WTC11 (cell line): ENCODE data around the gene KRTAP9-2. TPM values are rescaled to one million over a fixed set of nuclear protein-coding genes. Genes with fewer than 3 reads are reported as not detected.
"Not testable (repeated sequence)": the region's sequence is repeated elsewhere in the genome, so short reads cannot be mapped to it uniquely, and the experiment has no call there.

Experiments
- ATAC-seq: fragments of 200-7000 bp; cut with Tn5 transposase; 2 replicates; pipeline ENCODE4 v1.10.0; 2021; ENCODE audit warnings: mild to moderate bottlenecking, moderate library complexity
- CTCF ChIA-PET: fragments of 300-600 bp; sonication (Branson Sonifier 250); formaldehyde crosslinking; loops from one replicate; lab custom pipeline; 2021; ENCODE audit warnings: antibody characterized with exemption; lab: Charles Lee
- POLR2A ChIA-PET: fragments of 350-600 bp; sonication (Branson Sonifier 250); formaldehyde crosslinking; loops from one replicate; lab custom pipeline; 2021; ENCODE audit warnings: antibody characterized with exemption; lab: Charles Lee
- DNase-seq: peaks from one replicate; pipeline ENCODE4 v3.0.0; 2021; ENCODE audit warnings: low spot score
- H3K27ac Mint-ChIP-seq: 2 replicates; pipeline ENCODE4 v1.8.0; 2021; ENCODE audit warnings: mixed read lengths
- H3K27me3 Mint-ChIP-seq: 2 replicates; pipeline ENCODE4 v1.8.0; 2021; ENCODE audit warnings: low read depth, mild to moderate bottlenecking, moderate library complexity, mixed read lengths
- H3K36me3 Mint-ChIP-seq: 2 replicates; pipeline ENCODE4 v1.8.0; 2021; ENCODE audit warnings: mixed read lengths
- H3K4me1 Mint-ChIP-seq: 2 replicates; pipeline ENCODE4 v1.8.0; 2022; ENCODE audit warnings: mixed read lengths
- H3K4me3 Mint-ChIP-seq: 2 replicates; pipeline ENCODE4 v1.8.0; 2021; ENCODE audit warnings: mild to moderate bottlenecking, moderate library complexity, mixed read lengths
- H3K9me3 Mint-ChIP-seq: 2 replicates; pipeline ENCODE4 v1.8.0; 2021; ENCODE audit warnings: mixed read lengths
- CREM ChIP-seq: sonication (generic); formaldehyde crosslinking; IDR thresholded peaks from 2 replicates; pipeline ENCODE4 v1.8.1; 2022; ENCODE audit warnings: mild to moderate bottlenecking, missing genetic modification reagents, moderate library complexity
- ELF4 ChIP-seq: sonication (generic); formaldehyde crosslinking; IDR thresholded peaks from 2 replicates; pipeline ENCODE4 v1.8.1; 2022; ENCODE audit warnings: low read depth, mild to moderate bottlenecking, moderate library complexity, missing genetic modification reagents
- NFE2L1 ChIP-seq: sonication (generic); formaldehyde crosslinking; IDR thresholded peaks from 2 replicates; pipeline ENCODE4 v1.8.1; 2023; ENCODE audit warnings: missing genetic modification reagents
- NR1H2 ChIP-seq: sonication (generic); formaldehyde crosslinking; IDR thresholded peaks from 2 replicates; pipeline ENCODE4 v1.9.0; 2021; ENCODE audit warnings: mild to moderate bottlenecking, moderate library complexity, missing genetic modification reagents
- NR2C2 ChIP-seq: sonication (generic); formaldehyde crosslinking; IDR thresholded peaks from 2 replicates; pipeline ENCODE4 v1.8.0; 2022; ENCODE audit warnings: mild to moderate bottlenecking, missing genetic modification reagents
- PRRX2 ChIP-seq: fragments of 250-450 bp; sonication (Bioruptor Pico); IDR thresholded peaks from 2 replicates; pipeline ENCODE4 v1.8.0; 2021; ENCODE audit warnings: mild to moderate bottlenecking
- TCF7 ChIP-seq: sonication (generic); formaldehyde crosslinking; IDR thresholded peaks from 2 replicates; pipeline ENCODE4 v1.8.0; 2022; ENCODE audit warnings: mild to moderate bottlenecking, low read depth, missing genetic modification reagents, moderate library complexity
- total RNA-seq: library from RNA; stranded (reverse); gene quantifications from 3 replicates; pipeline ENCODE4 v1.2.3, GENCODE V29; 2021
- TF ChIP-seq, protein P1 (sequence below): sonication (generic); formaldehyde crosslinking; IDR thresholded peaks from 2 replicates; pipeline ENCODE4 v1.8.1; 2022; ENCODE audit warnings: mild to moderate bottlenecking, missing genetic modification reagents, moderate library complexity, borderline replicate concordance
- TF ChIP-seq, protein P2 (sequence below): sonication (generic); formaldehyde crosslinking; IDR thresholded peaks from 2 replicates; pipeline ENCODE4 v1.8.0; 2022; ENCODE audit warnings: mild to moderate bottlenecking, missing genetic modification reagents
- TF ChIP-seq, protein P3 (sequence below): sonication (generic); formaldehyde crosslinking; IDR thresholded peaks from 2 replicates; pipeline ENCODE4 v1.8.0; 2023; ENCODE audit warnings: missing genetic modification reagents, mild to moderate bottlenecking, borderline replicate concordance
- TF ChIP-seq, protein P4 (sequence below): sonication (generic); formaldehyde crosslinking; IDR thresholded peaks from 2 replicates; pipeline ENCODE4 v1.8.0; 2022; ENCODE audit warnings: mild to moderate bottlenecking, missing genetic modification reagents

Gene KRTAP9-2
- total RNA-seq, 1 experiment from 2014 or later, result not detected

DNA sequence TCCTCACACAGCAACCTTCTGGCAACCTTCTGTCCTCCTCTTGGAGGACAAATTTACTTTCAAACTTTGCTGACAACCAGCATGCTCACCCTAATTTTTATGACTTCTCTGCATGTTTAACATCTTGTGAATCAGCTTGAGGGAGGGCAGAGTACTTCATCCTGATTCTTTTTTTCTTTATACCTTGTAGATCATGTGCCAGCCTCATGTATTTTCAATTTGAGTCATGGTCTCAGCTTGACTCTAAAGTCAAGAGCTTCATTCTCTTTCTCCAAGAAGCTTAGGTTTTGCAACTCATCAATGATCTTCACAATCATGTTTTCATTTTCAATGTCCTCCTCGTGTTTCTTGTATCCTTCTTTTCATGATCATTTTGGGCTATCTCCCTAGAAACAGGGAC, 45.4 kb downstream of the KRTAP9-2 start:
- H3K36me3 Mint-ChIP-seq, result no peaks in the 10 kb centered on the region
- no peak for DNase-seq
- TF ChIP-seq TCF7 (CRISPR knock-in tag) (no peak), NR2C2 (no peak), PRRX2 (CRISPR knock-in tag) (no peak), CREM (no peak), NR1H2 (CRISPR knock-in tag) (no peak), NFE2L1 (CRISPR knock-in tag) (no peak), ELF4 (CRISPR knock-in tag) (no peak)
- TF ChIP-seq, protein P1, sequence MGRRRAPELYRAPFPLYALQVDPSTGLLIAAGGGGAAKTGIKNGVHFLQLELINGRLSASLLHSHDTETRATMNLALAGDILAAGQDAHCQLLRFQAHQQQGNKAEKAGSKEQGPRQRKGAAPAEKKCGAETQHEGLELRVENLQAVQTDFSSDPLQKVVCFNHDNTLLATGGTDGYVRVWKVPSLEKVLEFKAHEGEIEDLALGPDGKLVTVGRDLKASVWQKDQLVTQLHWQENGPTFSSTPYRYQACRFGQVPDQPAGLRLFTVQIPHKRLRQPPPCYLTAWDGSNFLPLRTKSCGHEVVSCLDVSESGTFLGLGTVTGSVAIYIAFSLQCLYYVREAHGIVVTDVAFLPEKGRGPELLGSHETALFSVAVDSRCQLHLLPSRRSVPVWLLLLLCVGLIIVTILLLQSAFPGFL, result no peak
- TF ChIP-seq, protein P2, sequence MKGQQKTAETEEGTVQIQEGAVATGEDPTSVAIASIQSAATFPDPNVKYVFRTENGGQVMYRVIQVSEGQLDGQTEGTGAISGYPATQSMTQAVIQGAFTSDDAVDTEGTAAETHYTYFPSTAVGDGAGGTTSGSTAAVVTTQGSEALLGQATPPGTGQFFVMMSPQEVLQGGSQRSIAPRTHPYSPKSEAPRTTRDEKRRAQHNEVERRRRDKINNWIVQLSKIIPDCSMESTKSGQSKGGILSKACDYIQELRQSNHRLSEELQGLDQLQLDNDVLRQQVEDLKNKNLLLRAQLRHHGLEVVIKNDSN (CRISPR knock-in tag), result no peak
- TF ChIP-seq, protein P3, sequence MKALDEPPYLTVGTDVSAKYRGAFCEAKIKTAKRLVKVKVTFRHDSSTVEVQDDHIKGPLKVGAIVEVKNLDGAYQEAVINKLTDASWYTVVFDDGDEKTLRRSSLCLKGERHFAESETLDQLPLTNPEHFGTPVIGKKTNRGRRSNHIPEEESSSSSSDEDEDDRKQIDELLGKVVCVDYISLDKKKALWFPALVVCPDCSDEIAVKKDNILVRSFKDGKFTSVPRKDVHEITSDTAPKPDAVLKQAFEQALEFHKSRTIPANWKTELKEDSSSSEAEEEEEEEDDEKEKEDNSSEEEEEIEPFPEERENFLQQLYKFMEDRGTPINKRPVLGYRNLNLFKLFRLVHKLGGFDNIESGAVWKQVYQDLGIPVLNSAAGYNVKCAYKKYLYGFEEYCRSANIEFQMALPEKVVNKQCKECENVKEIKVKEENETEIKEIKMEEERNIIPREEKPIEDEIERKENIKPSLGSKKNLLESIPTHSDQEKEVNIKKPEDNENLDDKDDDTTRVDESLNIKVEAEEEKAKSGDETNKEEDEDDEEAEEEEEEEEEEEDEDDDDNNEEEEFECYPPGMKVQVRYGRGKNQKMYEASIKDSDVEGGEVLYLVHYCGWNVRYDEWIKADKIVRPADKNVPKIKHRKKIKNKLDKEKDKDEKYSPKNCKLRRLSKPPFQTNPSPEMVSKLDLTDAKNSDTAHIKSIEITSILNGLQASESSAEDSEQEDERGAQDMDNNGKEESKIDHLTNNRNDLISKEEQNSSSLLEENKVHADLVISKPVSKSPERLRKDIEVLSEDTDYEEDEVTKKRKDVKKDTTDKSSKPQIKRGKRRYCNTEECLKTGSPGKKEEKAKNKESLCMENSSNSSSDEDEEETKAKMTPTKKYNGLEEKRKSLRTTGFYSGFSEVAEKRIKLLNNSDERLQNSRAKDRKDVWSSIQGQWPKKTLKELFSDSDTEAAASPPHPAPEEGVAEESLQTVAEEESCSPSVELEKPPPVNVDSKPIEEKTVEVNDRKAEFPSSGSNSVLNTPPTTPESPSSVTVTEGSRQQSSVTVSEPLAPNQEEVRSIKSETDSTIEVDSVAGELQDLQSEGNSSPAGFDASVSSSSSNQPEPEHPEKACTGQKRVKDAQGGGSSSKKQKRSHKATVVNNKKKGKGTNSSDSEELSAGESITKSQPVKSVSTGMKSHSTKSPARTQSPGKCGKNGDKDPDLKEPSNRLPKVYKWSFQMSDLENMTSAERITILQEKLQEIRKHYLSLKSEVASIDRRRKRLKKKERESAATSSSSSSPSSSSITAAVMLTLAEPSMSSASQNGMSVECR (CRISPR knock-in tag), result no peak
- TF ChIP-seq, protein P4, sequence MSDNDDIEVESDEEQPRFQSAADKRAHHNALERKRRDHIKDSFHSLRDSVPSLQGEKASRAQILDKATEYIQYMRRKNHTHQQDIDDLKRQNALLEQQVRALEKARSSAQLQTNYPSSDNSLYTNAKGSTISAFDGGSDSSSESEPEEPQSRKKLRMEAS (CRISPR knock-in tag), result no peak
- H3K27me3 Mint-ChIP-seq, result no peaks in the 10 kb centered on the region
- H3K4me1 Mint-ChIP-seq, result peaks cover 8% of the 10 kb centered on the region; the same call in 1 of the 2 replicates
- no peak for ATAC-seq
- CTCF ChIA-PET, result no interaction called here
- no peaks in the 10 kb centered on the region for H3K9me3 Mint-ChIP-seq
- H3K27ac Mint-ChIP-seq, result no peak overlapping the region
- H3K4me3 Mint-ChIP-seq, result no peak overlapping the region
- POLR2A ChIA-PET, result no interaction called here

DNA sequence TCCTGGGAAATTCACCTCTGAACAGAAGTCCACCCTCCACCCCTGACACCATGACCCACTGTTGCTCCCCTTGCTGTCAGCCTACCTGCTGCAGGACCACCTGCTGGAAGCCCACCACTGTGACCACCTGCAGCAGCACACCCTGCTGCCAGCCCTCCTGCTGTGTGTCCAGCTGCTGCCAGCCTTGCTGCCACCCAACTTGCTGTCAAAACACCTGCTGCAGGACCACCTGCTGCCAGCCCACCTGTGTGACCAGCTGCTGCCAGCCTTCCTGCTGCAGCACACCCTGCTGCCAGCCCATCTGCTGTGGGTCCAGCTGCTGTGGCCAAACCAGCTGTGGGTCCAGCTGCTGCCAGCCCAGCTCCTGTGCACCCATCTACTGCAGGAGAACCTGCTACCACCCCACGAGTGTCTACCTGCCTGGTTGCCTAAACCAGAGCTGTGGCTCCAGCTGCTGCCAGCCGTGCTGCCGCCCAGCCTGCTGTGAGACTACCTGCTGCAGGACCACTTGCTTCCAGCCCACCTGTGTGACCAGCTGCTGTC, 49.3 kb downstream of the KRTAP9-2 start, which contains the start of gene KRTAP9-7:
Gene KRTAP9-7, plus strand, starts transcription at position 51 of the 543 bp plus-strand sequence. Its CDS starts 0 bp downstream, at position 51.
- H3K4me1 Mint-ChIP-seq, H3K27me3 Mint-ChIP-seq, ATAC-seq, H3K27ac Mint-ChIP-seq, POLR2A ChIA-PET, H3K36me3 Mint-ChIP-seq, H3K4me3 Mint-ChIP-seq, DNase-seq: not testable (repeated sequence)
- H3K9me3 Mint-ChIP-seq, result peaks cover 10% of the 10 kb centered on the region
- CTCF ChIA-PET, result interaction anchor here (1.3 kb wide), 1 partner anchor 47 kb away, joined by 3 read pairs; no protein-coding TSS in a partner anchor

Other genes starting within 250 kb of the KRTAP9-2 start
- not detected in 3 replicates for gene KRT40, start 242.3 kb upstream of the KRTAP9-2 start, total RNA-seq
- not detected in 3 replicates for gene KRTAP3-3, start 232.5 kb upstream of the KRTAP9-2 start, total RNA-seq
- gene KRTAP3-2, start 226.7 kb upstream of the KRTAP9-2 start, total RNA-seq, result not detected in 3 replicates
- not detected in 3 replicates for gene KRTAP3-1, start 217.5 kb upstream of the KRTAP9-2 start, total RNA-seq
- not detected in 3 replicates for gene KRTAP1-5, start 199.4 kb upstream of the KRTAP9-2 start, total RNA-seq
- not detected in 3 replicates for gene KRTAP1-4, start 196.5 kb upstream of the KRTAP9-2 start, total RNA-seq
- gene KRTAP1-3, start 191.8 kb upstream of the KRTAP9-2 start, total RNA-seq, result not detected in 3 replicates
- not detected in 3 replicates for gene KRTAP1-1, start 185.2 kb upstream of the KRTAP9-2 start, total RNA-seq
- not detected in 3 replicates for gene KRTAP2-1, start 179.3 kb upstream of the KRTAP9-2 start, total RNA-seq
- gene KRTAP2-2, start 171.4 kb upstream of the KRTAP9-2 start, total RNA-seq, result not detected in 3 replicates
- not detected in 3 replicates for gene KRTAP2-3, start 166.5 kb upstream of the KRTAP9-2 start, total RNA-seq
- gene KRTAP2-4, start 160.8 kb upstream of the KRTAP9-2 start, total RNA-seq, result not detected in 3 replicates
- not detected in 3 replicates for gene KRTAP4-7, start 142.5 kb upstream of the KRTAP9-2 start, total RNA-seq
- not detected in 3 replicates for gene KRTAP4-8, start 128.5 kb upstream of the KRTAP9-2 start, total RNA-seq
- gene KRTAP4-16, start 124.4 kb upstream of the KRTAP9-2 start, total RNA-seq, result not detected in 3 replicates
- gene KRTAP4-9, start 121.3 kb upstream of the KRTAP9-2 start, total RNA-seq, result not detected in 3 replicates
- not detected in 3 replicates for gene KRTAP4-11, start 108.3 kb upstream of the KRTAP9-2 start, total RNA-seq
- not detected in 3 replicates for gene KRTAP4-12, start 102.5 kb upstream of the KRTAP9-2 start, total RNA-seq
- gene KRTAP4-6, start 86.1 kb upstream of the KRTAP9-2 start, total RNA-seq, result not detected in 3 replicates
- gene KRTAP4-5, start 76.8 kb upstream of the KRTAP9-2 start, total RNA-seq, result not detected in 3 replicates
- not detected in 3 replicates for gene KRTAP4-4, start 65.9 kb upstream of the KRTAP9-2 start, total RNA-seq
- not detected in 3 replicates for gene KRTAP4-3, start 58.4 kb upstream of the KRTAP9-2 start, total RNA-seq
- not detected in 3 replicates for gene KRTAP4-2, start 48.4 kb upstream of the KRTAP9-2 start, total RNA-seq
- not detected in 3 replicates for gene KRTAP4-1, start 41.7 kb upstream of the KRTAP9-2 start, total RNA-seq
- gene KRTAP9-1, start 36.8 kb upstream of the KRTAP9-2 start, total RNA-seq, result not detected in 3 replicates
- gene KRTAP9-3, start 5.8 kb downstream of the KRTAP9-2 start, total RNA-seq, result not detected in 3 replicates
- not detected in 3 replicates for gene KRTAP9-8, start 11.4 kb downstream of the KRTAP9-2 start, total RNA-seq
- gene KRTAP9-4, start 23.0 kb downstream of the KRTAP9-2 start, total RNA-seq, result not detected in 3 replicates
- gene KRTAP9-9, start 28.7 kb downstream of the KRTAP9-2 start, total RNA-seq, result not detected in 3 replicates
- gene KRTAP9-6, start 38.7 kb downstream of the KRTAP9-2 start, total RNA-seq, result not detected in 3 replicates
- gene KRTAP9-7, start 49.0 kb downstream of the KRTAP9-2 start, total RNA-seq, result not detected in 3 replicates
- gene KRTAP29-1, start 76.2 kb downstream of the KRTAP9-2 start, total RNA-seq, result not detected in 3 replicates
- not detected in 3 replicates for gene KRTAP16-1, start 82.7 kb downstream of the KRTAP9-2 start, total RNA-seq
- gene KRTAP17-1, start 89.1 kb downstream of the KRTAP9-2 start, total RNA-seq, result not detected in 3 replicates
- gene KRT33A, start 124.2 kb downstream of the KRTAP9-2 start, total RNA-seq, result not detected in 3 replicates
- gene KRT33B, start 143.2 kb downstream of the KRTAP9-2 start, total RNA-seq, result not detected in 3 replicates
- not detected in 3 replicates for gene KRT34, start 155.7 kb downstream of the KRTAP9-2 start, total RNA-seq
- not detected in 3 replicates for gene KRT31, start 171.0 kb downstream of the KRTAP9-2 start, total RNA-seq
- not detected in 3 replicates for gene KRT37, start 197.9 kb downstream of the KRTAP9-2 start, total RNA-seq
- not detected in 3 replicates for gene KRT38, start 214.3 kb downstream of the KRTAP9-2 start, total RNA-seq
- not detected in 3 replicates for gene KRT32, start 240.7 kb downstream of the KRTAP9-2 start, total RNA-seq